Germinal center (tissue), 1 donor: ENCODE data around the gene IPO9.
"Not testable (repeated sequence)": the region's sequence is repeated elsewhere in the genome, so short reads cannot be mapped to it uniquely, and the experiment has no call there.

ENCODE experiments used
- DNase-seq: peaks from one replicate; pipeline ENCODE4 v3.0.0; 2012; ENCODE audit warnings: mixed read lengths, low spot score

Gene IPO9

DNA sequence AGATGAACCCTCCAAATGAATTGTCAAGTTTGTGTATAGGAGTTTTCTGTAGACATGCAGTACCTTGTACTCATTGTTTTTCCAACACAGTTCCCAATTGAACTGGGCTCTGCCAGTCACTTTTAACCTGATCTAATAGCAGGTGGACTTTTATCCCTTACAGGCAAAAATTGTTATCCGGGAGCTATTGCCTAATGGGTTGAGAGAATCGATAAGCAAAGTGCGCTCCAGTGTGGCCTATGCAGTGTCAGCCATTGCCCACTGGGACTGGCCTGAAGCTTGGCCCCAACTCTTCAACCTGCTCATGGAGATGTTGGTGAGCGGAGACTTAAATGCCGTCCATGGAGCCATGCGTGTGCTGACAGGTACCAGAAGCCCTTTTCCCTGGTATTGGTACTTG lies 19.3 kb downstream of the IPO9 start:
- no peak for DNase-seq

DNA sequence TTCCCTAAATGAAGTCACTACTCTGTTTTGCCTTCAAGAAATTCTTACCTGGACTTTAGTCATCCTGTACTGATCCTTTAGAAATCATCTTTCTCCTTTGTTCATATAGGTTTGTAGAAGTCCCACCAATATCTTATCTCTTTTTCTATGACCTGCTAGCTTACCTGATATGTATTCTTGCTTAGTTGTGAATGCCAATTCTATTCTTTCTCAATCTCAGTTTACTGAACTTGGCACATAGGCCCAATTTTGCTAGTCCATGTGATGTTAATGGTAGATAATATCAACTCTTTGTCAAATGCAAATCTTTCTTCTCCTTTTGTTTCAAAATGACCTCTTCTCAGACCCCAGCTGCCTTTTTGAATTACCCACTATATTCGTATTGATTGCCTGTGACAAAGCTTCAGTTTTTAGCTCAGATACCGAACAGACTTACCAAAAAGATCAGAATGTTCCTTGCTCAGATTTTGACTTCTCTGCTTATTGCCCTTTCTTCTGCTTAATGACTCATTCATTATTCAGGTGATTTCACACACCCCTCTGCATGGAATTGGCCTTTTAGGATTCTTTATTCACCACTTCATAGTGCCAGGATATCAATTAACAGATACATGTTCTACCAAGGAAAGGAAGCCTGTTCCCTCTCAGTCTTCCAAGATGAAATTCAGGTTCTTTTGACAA lies 20.6 kb downstream of the IPO9 start:
- DNase-seq, result no peak

DNA sequence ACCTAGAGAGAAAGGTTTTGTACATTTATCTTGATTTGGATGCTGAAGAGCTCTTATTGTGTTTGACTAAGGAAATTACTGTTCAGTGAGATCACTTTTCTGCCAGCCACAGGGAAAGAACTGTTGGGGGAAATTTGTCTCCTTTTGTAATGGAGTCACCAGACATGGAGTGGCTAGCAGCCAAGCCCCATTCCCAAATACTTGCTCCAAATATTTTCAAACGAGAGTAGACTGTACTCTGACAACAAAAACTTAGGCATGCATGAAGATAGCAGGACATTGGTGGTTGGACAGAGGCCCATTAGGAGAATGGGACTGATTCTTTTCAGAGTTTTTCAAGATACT lies 21.1 kb downstream of the IPO9 start:
- DNase-seq, result no peak

DNA sequence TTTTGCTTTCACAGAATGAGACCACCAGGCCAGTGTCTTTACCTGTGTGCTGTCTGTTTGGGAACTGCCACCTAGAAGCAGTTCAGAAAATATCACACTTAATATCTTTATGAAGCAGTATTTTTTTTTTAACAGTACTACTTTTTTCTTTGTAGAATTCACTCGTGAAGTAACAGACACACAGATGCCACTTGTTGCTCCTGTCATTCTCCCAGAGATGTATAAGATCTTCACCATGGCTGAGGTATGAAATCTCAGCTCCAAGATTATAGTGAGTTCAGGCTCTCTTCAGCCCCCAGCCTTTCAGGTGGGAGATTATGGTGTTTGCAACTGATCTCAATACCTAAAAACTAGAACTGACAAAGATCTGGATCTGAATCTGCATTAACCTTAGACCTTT lies 23.0 kb downstream of the IPO9 start:
- DNase-seq, result no peak

DNA sequence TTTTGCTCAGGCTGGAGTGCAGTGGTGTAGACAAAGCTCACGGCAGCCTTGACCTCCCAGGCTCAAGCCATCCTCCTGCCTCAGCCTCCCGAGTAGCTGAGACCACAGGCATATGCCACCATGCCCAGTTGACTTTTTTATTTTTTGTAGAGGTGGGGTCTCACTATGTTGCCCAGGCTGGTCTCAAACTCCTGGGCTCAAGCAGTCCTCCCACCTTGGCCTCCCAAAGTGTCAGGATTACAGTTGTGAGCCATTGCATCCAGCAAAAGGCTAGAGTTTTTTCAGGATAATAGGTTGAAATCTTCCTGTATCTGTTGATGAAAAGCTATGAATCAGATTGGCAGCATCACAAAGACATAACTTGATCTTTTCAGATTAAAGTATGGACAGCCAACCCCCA lies 27.8 kb downstream of the IPO9 start:
- not testable (repeated sequence) for DNase-seq

DNA sequence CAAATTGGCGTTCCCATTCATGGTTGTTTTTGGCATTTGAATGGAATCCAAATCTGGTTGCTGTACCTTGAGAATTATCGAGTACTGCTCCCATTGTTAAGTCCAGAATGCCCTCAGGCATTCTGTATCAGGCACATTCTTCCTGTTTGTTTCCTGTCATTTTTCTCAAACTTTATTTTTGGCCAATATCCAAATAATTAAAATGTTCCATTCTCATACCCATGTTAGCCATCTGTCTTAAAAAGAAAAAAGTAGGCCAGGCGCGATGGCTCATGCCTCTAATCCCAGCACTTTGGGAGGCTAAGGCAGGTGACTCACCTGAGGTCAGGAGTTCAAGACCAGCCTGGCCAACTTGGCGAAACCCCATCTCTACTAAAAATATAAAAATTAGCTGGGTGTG lies 30.5 kb downstream of the IPO9 start:
- no peak for DNase-seq

DNA sequence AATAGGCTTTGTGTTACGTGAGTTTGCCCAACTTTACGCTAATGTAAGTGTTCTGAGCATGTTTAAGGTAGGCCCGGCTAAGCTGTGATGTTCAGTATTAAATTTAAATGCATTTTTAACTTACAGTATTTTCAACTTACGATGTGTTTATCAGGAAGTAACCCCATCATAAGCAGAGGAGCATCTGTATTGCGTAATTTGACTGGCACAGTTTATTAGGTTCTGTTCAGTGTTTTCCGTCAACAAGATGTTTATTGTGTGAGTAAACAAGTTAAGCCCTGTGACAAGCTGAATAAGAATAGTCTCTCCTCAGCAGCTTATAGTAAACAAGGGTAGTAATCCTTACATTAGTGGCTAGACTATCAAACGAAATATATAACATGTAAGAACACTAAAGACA lies 32.5 kb downstream of the IPO9 start:
- DNase-seq, result no peak

DNA sequence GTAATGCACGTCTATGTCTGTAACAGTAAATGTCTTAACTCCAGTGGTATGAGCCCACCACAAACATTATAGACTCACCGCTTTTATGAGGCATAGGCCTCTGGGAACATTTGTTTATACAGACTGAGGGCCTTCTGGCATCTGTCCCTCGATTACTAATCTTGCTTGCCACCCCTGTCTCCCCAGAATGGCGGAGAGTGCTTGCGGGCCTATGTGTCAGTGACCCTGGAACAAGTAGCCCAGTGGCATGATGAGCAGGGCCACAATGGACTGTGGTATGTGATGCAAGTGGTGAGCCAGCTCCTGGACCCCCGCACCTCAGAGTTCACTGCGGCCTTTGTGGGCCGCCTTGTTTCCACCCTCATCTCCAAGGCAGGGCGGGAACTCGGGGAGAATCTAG lies 41.4 kb downstream of the IPO9 start:
- DNase-seq, result no peak

DNA sequence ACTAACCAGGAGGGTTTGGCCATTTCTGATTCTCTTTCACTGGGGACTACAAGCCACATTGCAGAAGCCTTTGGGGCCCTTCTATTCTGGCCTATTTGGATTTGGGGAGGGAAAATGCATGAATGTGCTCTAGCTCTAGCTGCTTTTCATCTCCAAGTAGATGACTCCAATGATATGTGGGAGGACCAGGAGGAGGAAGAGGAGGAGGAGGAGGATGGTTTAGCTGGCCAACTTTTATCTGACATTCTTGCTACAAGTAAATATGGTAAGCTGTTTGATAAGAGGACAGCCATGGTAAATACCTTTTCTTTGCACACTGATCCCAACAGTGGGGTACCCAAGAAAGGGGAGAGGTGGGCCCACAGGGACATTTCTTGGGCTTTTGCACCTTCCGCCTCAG lies 45.7 kb downstream of the IPO9 start:
- DNase-seq, result no peak

DNA sequence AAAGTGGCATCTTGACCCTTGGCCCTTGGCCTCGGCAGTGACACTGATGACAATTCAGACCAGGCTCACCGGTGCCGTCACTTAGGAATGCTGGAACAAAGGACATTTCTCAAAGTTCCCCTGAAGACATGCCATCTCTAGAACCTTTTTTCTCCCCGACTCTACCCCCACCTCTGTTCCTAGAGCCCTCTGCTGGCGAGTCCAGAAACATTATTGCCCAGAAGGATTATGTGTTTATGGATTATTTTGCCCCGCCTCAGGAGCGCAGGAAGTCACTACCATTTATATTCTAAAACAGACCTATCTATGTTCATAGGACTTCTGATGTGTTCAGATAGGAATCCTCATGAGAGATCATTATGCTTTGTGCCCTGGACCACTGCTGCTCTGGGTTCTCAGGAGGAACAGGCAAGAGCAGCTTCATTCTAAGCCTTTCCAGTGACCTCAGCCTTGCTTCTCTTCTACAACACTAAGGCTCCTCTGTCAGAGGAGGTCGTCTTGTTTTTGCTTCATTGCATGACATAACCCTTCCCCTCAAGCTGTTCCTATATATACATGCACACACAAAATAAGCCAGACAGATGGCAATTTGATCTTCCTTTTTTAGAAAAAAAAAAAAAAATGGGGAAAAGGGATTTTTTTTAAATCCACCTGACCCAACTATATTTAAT lies 47.3 kb downstream of the IPO9 start:
- no peak for DNase-seq

DNA sequence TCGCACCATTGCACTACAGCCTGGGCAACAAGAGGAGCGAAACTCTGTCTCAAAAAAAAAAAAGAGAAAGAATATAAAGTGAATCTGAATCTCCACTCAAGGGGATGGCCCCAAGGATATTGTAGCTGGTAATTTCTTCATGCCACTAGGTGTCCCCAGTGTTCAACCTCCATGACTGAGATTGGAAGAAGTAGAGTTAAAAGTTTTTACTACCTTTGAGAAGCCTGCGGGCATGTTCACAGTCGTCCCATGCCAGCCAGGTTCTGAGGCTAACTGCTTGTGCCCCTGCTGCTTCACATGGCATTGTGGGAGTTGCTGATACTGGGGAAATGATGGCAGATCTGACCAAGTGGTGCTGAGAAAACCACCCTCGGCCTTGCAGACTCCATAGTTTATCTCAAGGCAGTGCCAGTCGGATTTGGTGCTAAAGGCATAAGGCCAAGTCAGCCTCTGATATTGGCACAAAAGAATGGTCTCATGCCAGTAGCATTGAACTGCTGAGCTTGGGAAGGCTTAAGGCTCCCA lies 49.0 kb downstream of the IPO9 start:
- DNase-seq, result no peak

DNA sequence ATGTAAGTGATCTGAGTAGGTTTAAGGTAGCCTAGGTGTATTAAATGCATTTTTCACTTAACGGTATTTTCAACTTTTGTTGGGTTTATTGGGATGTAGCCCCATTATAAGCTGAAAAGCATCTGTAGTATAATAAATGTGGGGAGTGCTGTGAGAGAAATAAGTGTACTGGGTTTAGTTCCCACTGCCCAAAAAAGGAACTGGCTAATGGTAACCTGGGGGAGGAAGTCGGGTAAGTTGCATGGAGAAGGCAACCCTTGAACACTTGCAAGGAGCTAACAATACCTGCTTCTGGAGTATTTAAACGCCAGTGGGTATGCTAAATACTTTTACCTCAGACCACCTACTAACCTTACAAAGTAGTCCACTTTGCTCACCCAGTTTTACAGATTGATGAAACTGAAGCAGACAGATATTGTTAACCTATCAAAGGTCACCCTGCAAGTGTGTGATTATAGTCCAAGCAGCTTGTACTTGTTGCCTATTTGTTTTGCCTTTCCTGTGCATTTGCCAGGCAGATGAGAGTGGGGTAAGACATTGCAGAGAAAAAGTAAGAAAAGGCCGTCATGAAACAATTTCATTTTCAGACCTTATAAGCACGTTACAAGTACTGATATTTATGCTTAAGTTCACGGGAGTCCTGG lies 52.1 kb downstream of the IPO9 start:
- DNase-seq, result no peak

DNA sequence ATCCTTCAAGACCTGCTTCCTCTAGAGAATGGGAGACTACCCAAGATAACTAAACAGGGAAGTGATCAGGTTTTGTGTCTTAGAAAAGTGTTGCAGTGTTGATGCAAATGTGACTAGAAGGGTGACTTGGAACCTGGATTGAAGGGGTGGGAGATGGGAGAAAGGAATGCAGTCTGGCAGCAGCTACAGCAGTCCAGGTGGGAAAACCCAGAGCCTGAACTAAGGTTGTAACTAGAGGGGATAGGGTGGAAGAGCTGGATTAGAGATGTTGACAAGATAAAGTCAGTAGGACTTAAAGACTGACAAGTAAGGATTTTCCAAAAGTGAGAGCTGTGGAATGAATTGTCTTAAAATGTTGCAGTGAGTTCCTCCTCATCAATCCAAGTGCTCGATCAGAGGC lies 52.7 kb downstream of the IPO9 start:
- no peak for DNase-seq

DNA sequence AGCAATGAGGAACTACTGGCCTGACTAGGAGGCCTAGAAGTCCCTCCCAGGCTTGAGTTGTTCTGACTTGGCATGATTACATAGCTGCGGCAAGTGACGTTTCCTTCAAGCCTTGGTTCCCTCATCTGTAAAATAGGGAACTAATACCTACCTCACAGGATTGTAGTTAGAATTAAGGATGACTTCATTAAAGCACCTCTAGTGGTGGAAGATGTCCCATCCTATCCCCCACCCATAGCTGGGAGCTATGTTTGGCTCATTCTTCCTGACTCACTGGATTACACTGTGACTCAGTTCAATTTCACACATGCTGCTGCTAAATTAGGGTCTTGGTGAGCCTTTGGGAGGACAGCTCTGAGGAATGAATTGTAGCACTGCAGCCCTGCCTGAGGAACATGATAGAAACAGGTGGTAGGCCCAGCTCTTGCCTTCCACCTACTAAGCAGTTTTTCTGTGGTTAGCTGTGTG lies 53.7 kb downstream of the IPO9 start:
- DNase-seq, result peak; percentile 50

DNA sequence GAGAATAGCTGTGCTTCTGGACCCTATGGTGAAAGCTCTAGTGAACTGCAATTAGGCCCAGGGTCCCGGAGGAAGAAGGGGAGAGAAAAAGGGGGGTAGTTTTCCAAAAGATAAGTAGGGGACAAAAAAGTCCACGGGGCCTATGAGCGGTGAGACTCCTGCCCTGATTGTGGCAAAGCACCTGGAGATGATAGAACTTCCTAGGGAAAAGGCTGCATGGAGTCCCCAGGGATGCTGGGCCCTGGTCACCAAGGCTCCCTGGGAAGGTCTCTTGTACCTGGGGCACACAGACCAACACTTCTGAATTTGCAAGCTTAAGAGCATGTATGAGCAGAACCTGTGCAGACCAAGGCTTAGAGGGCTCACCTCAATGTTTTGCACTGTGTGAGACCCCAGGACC lies 54.3 kb downstream of the IPO9 start:
- no peak for DNase-seq

DNA sequence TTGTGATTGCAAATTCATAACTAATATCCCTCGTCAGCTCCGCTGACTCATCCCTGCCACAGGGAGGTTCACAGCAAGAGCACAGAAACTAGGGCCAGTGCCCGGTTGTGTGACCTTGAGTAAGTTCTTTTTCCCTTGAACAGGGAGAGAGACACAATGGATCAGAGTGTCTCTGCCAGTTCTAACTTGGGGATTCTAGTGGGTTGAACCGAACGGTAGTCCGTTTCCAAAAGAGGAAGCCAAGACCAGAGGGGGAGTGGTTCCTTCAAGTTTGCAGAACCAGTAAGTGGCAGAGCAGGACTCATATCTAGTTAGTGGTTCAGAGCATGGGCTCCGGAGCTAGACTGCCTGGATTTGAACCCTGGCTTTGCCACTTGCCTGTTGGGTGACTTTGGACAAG lies 54.8 kb downstream of the IPO9 start:
- no peak for DNase-seq

DNA sequence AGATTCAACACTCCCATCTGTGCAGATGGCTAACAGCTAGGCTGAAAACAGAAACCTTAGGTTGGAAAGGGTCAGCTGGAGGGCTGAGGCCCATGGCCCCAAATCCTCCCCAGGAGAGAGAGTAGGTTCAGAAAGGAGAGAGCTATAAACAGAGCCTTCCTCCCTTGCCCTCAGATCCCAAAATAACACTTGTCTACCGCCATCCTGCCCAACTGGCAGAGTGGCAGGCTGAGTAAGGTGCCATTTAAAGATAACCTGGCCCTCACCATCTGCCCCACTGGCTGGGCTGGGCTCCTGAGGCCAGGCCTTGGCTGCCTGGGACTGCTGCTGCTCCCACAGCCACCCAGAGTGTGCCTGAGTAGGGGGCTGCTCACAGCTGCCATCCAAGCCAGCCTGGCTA lies 55.5 kb downstream of the IPO9 start:
- no peak for DNase-seq

DNA sequence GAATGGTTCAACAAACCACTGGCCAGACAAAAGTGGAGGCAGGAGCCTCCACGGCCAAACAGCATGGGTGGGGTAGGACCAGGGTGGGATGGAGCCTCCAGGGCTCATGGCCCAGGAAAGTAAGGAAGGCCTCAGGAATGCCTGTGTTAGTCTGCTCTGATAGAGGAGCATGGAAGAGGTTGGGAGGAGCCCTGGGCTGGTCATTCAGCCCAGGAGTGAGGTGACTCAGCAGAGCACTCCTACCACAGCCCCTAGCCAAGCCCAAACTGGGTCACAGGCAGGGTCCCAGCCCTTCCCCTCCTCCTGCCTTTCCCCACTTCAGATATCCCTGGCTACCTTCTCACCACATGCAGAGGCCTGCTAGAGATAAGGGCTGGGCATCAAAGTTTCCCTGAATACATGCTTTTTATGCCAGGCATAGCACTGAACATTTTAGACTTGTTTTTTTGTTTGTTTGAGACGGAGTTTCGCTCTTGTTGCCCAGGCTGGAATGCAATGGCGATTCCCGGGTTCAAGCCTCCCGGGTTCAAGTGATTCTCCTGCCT lies 56.6 kb downstream of the IPO9 start:
- DNase-seq, result no peak

DNA sequence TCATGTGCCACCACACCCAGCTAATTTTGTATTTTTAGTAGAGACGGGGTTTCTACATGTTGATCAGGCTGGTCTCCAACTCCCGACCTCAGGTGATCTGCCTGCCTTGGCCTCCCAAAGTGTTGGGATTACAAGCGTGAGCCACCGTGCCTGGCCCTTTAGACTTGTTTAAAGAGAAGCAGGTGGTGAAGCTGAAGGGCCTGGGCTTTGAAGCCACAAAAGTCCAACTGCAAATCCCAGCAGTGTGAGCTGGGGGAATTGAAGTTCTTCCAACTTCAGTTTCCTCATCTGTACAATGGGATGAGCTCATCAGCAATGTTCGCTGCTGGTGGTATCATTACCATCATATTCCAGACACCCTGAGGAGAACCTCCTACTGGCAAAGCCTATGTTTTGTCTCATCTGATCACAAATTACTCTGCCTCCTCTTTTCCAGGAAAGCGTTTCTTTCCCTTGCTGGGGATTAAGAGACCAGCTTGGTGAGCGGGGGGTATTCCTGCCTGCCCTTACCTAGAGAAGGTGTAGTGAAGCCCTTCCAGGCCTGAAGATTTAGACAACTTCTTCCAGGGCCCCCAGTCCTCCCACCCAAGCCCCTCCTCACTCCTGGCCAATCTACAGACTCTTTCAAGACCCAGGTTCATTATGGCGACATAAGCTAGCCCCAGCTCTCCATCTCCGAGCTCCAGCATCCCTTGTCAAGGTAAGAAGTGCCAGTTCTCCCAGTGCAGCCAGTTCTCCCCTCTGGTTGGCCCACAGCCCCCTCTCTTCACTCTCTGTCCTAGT lies 57.3 kb downstream of the IPO9 start:
- no peak for DNase-seq

DNA sequence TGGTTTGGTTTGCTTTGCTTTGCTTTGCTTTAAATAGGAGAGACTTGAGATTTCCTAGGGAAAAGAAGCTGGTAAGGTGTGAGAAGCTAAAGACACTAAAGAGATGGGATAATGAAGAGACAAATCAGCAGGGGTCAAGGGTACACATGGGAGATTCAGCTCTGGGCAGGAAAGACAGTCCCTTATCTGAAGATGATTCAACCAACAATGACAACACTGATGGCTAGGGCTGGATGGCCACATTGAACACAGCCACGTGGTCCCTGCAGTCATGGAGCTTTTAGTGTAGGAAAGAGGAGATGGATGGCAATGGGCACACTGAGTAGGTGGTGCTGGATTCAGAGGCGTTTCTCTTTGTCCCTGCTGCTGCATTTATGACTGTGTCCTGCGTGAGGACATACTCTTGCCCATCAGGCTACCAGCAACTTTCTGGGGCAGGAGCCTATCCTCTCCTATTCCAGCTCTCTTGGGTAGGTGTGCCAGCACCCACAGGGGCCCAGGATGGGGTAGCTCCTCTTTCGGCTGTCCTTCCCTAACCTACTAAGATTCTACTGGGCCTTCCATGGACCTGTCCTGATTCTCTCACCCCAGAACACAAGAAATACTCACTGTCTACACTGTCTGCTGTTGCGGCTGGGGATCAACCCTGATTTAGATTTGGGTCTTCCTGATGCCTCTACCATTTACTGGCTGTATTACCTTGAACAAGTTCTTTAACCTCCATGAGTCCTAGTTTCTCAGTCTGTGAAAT lies 58.3 kb downstream of the IPO9 start:
- no peak for DNase-seq

DNA sequence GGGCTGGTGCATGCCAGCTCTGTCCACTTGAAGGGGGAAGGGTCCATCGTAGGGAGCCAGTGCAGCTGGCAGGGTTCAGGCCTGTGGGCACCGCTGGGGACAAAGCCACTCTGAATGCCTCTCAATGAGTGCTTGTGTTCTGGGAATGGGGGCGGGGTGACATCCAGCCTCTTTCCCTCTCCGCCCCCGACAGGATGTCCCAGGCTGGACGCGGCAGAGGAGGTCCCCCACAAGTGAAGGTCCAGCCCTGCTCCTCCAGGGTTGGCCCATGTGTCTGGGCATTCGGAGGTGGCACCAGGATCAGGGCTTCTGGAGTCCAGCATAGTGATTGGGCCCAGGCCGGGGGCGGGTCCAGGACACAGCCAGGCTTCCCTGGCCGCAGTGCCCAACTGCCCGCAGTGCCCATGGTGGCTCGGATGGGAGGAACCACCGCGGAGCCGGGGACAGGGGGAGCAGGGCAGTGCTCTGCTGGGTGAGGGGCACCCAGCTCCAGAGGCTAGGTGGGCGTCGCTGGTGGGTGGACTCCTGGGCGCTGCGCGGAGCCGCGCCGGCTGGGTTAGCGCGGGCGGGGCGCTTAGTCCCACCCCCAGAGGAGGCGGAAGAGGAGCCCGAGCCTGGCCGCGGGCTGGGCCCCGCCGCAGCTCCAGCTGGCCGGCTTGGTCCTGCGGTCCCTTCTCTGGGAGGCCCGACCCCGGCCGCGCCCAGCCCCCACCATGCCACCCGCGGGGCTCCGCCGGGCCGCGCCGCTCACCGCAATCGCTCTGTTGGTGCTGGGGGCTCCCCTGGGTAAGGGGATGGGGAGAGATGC lies 59.5 kb downstream of the IPO9 start, which contains the start of gene SHISA4:
SHISA4 (plus strand) TSS at position 617 of the 808 bp plus-strand sequence; CDS start at position 714, 97 bp downstream.
- DNase-seq, result no peak
